HepG2 (cell line): ENCODE data around the gene EP300. TPM values are rescaled to one million over a fixed set of nuclear protein-coding genes. Genes with fewer than 3 reads are reported as not detected.

Experiments used
- ATAC-seq: fragments of 200-7000 bp; cut with Tn5 transposase; 3 replicates; pipeline ENCODE4 v1.9.1; 2020; ENCODE audit warnings: mild to moderate bottlenecking, moderate library complexity
- BruUV-seq: library from RNA; stranded (reverse); fragments of 400-500 nt; replicated peaks from 2 replicates; lab custom pipeline; 2021; lab: Mats Ljungman, UMichigan
- CTCF ChIA-PET: fragments of 300-600 bp; formaldehyde crosslinking; extraction: SDS; loops from one replicate; lab custom pipeline; 2021; ENCODE audit warnings: low total read pairs, inconsistent platforms, low intra/inter-chr PET ratio; lab: Yijun Ruan, JAX
- POLR2A ChIA-PET: fragments of 350-600 bp; sonication (Branson Sonifier 250); formaldehyde crosslinking; loops from one replicate; lab custom pipeline; 2020; ENCODE audit warnings: antibody characterized with exemption, inconsistent platforms; lab: Yijun Ruan, JAX
- DNase-seq: peaks from one replicate; pipeline ENCODE4 v3.0.0-alpha.2; 2015; ENCODE audit warnings: low spot score
- FAIRE-seq: peaks from 3 replicates; lab custom pipeline; 2011; peaks lifted over from hg19 to GRCh38; lab: Jason Lieb, UNC
- H2AFZ ChIP-seq: one replicate; pipeline ENCODE4 v1.6.1; 2011; ENCODE audit warnings: low read length, inconsistent platforms
- H3K27ac ChIP-seq: fragments of 300-600 bp; 3 replicates; pipeline ENCODE4 v1.8.0; 2011; ENCODE audit warnings: mixed run types, mild to moderate bottlenecking, mixed read lengths, low read length, inconsistent platforms; ENCODE audit not compliant: insufficient read depth; ENCODE audit errors: extremely low read length
- H3K27me3 ChIP-seq, 2 experiments: fragments of 200-600 bp in 1 of 2; 2 replicates in 1 of 2; 3 replicates in 1 of 2; pipeline versions ENCODE4 v1.6.0 to v1.8.0; 2011; ENCODE audit warnings: low read length in 2 of 2, mild to moderate bottlenecking in 2 of 2, moderate library complexity in 2 of 2, inconsistent platforms in 1 of 2; ENCODE audit not compliant: insufficient read depth in 2 of 2, control insufficient read depth in 1 of 2
- H3K36me3 ChIP-seq, 2 experiments: fragments of 200-600 bp in 1 of 2; replicated peaks in 1 of 2; 2 replicates in 1 of 2; 3 replicates in 1 of 2; pipeline versions ENCODE4 v1.5.1 to v1.8.0; 2011; ENCODE audit warnings: low read length in 2 of 2, inconsistent platforms in 1 of 2; ENCODE audit not compliant: insufficient read depth in 2 of 2, control insufficient read depth in 1 of 2
- H3K4me1 ChIP-seq: 2 replicates; pipeline ENCODE4 v1.5.1; 2012; ENCODE audit warnings: low read length, inconsistent platforms; ENCODE audit not compliant: insufficient read depth
- H3K4me2 ChIP-seq: 2 replicates; pipeline ENCODE4 v1.6.0; 2011; ENCODE audit warnings: low read depth, low read length, inconsistent platforms
- H3K4me3 ChIP-seq, 3 experiments: fragments of 200-600 bp in 1 of 3; sonication (generic), shearing (Covaris generic) in 1 of 3; replicated peaks in 1 of 3; 2 replicates each; pipeline ENCODE4 v1.5.1; 2011 to 2016; ENCODE audit warnings: low read length in 3 of 3, inconsistent platforms in 2 of 3, low read depth in 2 of 3, mild to moderate bottlenecking in 2 of 3, control low read depth in 1 of 3, mixed read lengths in 1 of 3; ENCODE audit not compliant: insufficient read depth in 1 of 3
- H3K79me2 ChIP-seq: one replicate; pipeline ENCODE4 v1.6.1; 2011; ENCODE audit warnings: low read length, inconsistent platforms; ENCODE audit not compliant: insufficient read depth
- H3K9ac ChIP-seq: 2 replicates; pipeline ENCODE4 v1.6.0; 2011; ENCODE audit warnings: mild to moderate bottlenecking, low read depth, low read length, inconsistent platforms; ENCODE audit not compliant: insufficient read depth
- H3K9me3 ChIP-seq: 2 replicates; pipeline ENCODE4 v1.5.1; 2012; ENCODE audit warnings: mild to moderate bottlenecking, low read length
- H4K20me1 ChIP-seq: 2 replicates; pipeline ENCODE4 v1.6.0; 2011; ENCODE audit warnings: inconsistent platforms, mild to moderate bottlenecking, low read length, moderate library complexity; ENCODE audit not compliant: insufficient read depth
- IRF1 ChIP-seq: sonication (generic); formaldehyde crosslinking; IDR thresholded peaks from 2 replicates; pipeline ENCODE4 v1.4.0; 2020; ENCODE audit warnings: low read depth, mild to moderate bottlenecking, missing genetic modification reagents
- MEIS2 ChIP-seq: sonication (generic); formaldehyde crosslinking; IDR thresholded peaks from 2 replicates; pipeline ENCODE4 v1.9.0; 2021; ENCODE audit warnings: mild to moderate bottlenecking, missing genetic modification reagents
- MLXIP ChIP-seq: sonication (generic); formaldehyde crosslinking; IDR thresholded peaks from 2 replicates; pipeline ENCODE4 v1.9.0; 2021; ENCODE audit warnings: missing genetic modification reagents, borderline replicate concordance
- MXD4 ChIP-seq: IDR thresholded peaks from 2 replicates; pipeline ENCODE4 v1.6.1; 2016; ENCODE audit warnings: mild to moderate bottlenecking, missing biosample characterization, missing genetic modification reagents
- NONO ChIP-seq, 2 experiments: fragments of 450-650 bp in 1 of 2; sonication (generic) in 1 of 2; formaldehyde crosslinking in 1 of 2; IDR thresholded peaks in 1 of 2; conservative IDR thresholded peaks in 1 of 2; 2 replicates each; pipeline versions ENCODE4 v1.6.1 to v1.8.0; 2017 to 2022; ENCODE audit warnings: mild to moderate bottlenecking in 1 of 2, missing genetic modification reagents in 1 of 2, moderate library complexity in 1 of 2
- SP4 ChIP-seq: sonication (generic); formaldehyde crosslinking; IDR thresholded peaks from 2 replicates; pipeline ENCODE4 v1.8.1; 2023; ENCODE audit warnings: mild to moderate bottlenecking, missing genetic modification reagents
- ZMYM3 ChIP-seq: sonication (generic); formaldehyde crosslinking; IDR thresholded peaks from 2 replicates; pipeline ENCODE4 v1.5.1; 2020; ENCODE audit warnings: mild to moderate bottlenecking, missing genetic modification reagents
- ZNF761 ChIP-seq: sonication (generic); formaldehyde crosslinking; conservative IDR thresholded peaks from 2 replicates; pipeline ENCODE4 v1.4.0; 2020; ENCODE audit warnings: mild to moderate bottlenecking, missing genetic modification reagents
- ZNF883 ChIP-seq: sonication (generic); formaldehyde crosslinking; IDR thresholded peaks from 2 replicates; pipeline ENCODE4 v1.5.1; 2020; ENCODE audit warnings: mild to moderate bottlenecking, missing genetic modification reagents; ENCODE audit errors: not compliant biosample characterization
- WGBS: methylation state at CpG from one replicate; pipeline ENCODE4 v1.1.6; 2017; ENCODE audit warnings: low lambda C conversion rate; 5-methylcytosine and 5-hydroxymethylcytosine counted together
- in situ Hi-C: cut with HindIII; loops from 2 replicates; pipeline ENCODE4 v1.10.0; 2017; ENCODE audit warnings: low pct_unique_long_range_greater_than_20kb; ENCODE audit not compliant: extremely low pct_ligation_motif_present
- intact Hi-C: fragments of 100-400 bp; cut with micrococcal nuclease; formaldehyde crosslinking; loops from one replicate; pipeline ENCODE4 v1.10.0; 2022; ENCODE audit not compliant: unreplicated experiment
- polyA plus RNA-seq, 8 experiments: library from polyadenylated mRNA; depleted of rRNA in 3 of 8; stranded (reverse) in 7 of 8; unstranded in 1 of 8; fragments of >200 nt; fragmentation: Illumina TruSeq in 4 of 8; extraction: Trizol in 4 of 8; gene quantifications; 2 replicates each; pipeline versions ENCODE4 v1.2.1 to v1.2.3, GENCODE V29; 2011 to 2016; ENCODE audit warnings: low read depth in 4 of 8, missing spikeins in 1 of 8, mixed read lengths in 1 of 8; ENCODE audit not compliant: insufficient read depth in 1 of 8
- total RNA-seq, 5 experiments: library from RNA; depleted of rRNA; stranded (reverse); fragments of >200 nt; fragmentation: Illumina TruSeq; extraction: Trizol; gene quantifications; 2 replicates each; pipeline ENCODE4 v1.2.3, GENCODE V29; 2016; ENCODE audit warnings: low read depth in 1 of 5

Gene EP300
- total and polyA plus RNA-seq, 2 of the 13 experiments (the other 11 are each of a cell fraction or from before 2014, with no cell fraction given), result 13.6 to 14.9 TPM

GRCh38 chr22:41204992-41205900 is 112.9 kb downstream of the EP300 start, which contains the start of gene L3MBTL2 (continued):
- TF ChIP-seq MLXIP (CRISPR knock-in tag) (no peak), MEIS2 (CRISPR knock-in tag) (peak; percentile 19; the same call in 1 of the 2 replicates), IRF1 (CRISPR knock-in tag) (no peak), SP4 (CRISPR knock-in tag) (peak; percentile 86), NONO (IDR thresholded peaks at IDR 0.05) (no peak), NONO (CRISPR knock-in tag; conservative IDR thresholded peaks at IDR 0.05) (peak; percentile 71; the same call in 1 of the 2 replicates), MXD4 (peak; percentile 91; the same call in 1 of the 2 replicates)

GRCh38 chr22:41206719-41207118 is 114.3 kb downstream of the EP300 start:
- Histone ChIP-seq H3K4me1 (peaks cover 34% of the 10 kb centered on the region), H3K36me3 (peaks cover 4 to 17% of the 10 kb centered on the region in 2 experiments; a peak in 4 of 5 replicates), H2AFZ (no peak overlapping the region), H3K9me3 (no peaks in the 10 kb centered on the region), H3K27me3 (no peaks in the 10 kb centered on the region; a peak in 1 of 5 replicates), H3K9ac (no peak overlapping the region), H3K79me2 (peaks cover 11% of the 10 kb centered on the region), H3K4me3 (no peak overlapping the region), H3K4me2 (no peak overlapping the region), H3K27ac (no peak overlapping the region), H4K20me1 (no peaks in the 10 kb centered on the region)
- ChIA-PET POLR2A (interaction anchor here (1.2 kb wide), 1 partner anchor 9 kb away, joined by 3 read pairs; no protein-coding TSS in a partner anchor), CTCF (no interaction called here)
- in situ Hi-C loops (no loop called here), intact Hi-C loops (no loop called here)
- ATAC-seq (no peak), DNase-seq (no peak), FAIRE-seq (no peak)
- WGBS, result 97% methylated on average over 9 of the region's 9 CpGs
- TF ChIP-seq ZNF761 (CRISPR knock-in tag) (no peak), ZMYM3 (CRISPR knock-in tag) (no peak), ZNF883 (CRISPR knock-in tag) (no peak)
- BruUV-seq, result no TSS peak
